Measurements from ENCODE around the gene TAS2R16.

The TAS2R16 gene

GRCh38 chr7:122995600-122995999 lies at the start of gene TAS2R16:
TAS2R16 (minus strand) TSS chr7:122995700; CDS start chr7:122995634, 66 bp downstream.
- no peak for DNase-seq

GRCh38 chr7:123043642-123044041 lies 48.1 kb upstream of the TAS2R16 start:
- DNase-seq, result no peak

- DNase-seq, result no peak
Observed at GRCh38 chr7:123041101-123041500, 45.6 kb upstream of the TAS2R16 start.

GRCh38 chr7:123039269-123039668 lies 43.8 kb upstream of the TAS2R16 start:
- DNase-seq, result no peak

GRCh38 chr7:123034106-123034505 lies 38.6 kb upstream of the TAS2R16 start:
- DNase-seq, result no peak

GRCh38 chr7:123030631-123031030 lies 35.1 kb upstream of the TAS2R16 start:
- no peak for DNase-seq

GRCh38 chr7:123028339-123028738 lies 32.8 kb upstream of the TAS2R16 start:
- no peak for DNase-seq

- DNase-seq, result no peak
Observed at GRCh38 chr7:123026251-123026650, 30.8 kb upstream of the TAS2R16 start.

- no peak for DNase-seq
Observed at GRCh38 chr7:123024989-123025758, 29.7 kb upstream of the TAS2R16 start.

- no peak for DNase-seq
Observed at GRCh38 chr7:123023126-123023525, 27.6 kb upstream of the TAS2R16 start.

GRCh38 chr7:123022576-123022975 lies 27.1 kb upstream of the TAS2R16 start:
- no peak for DNase-seq

- DNase-seq, result no peak
Observed at GRCh38 chr7:123012435-123012834, 16.9 kb upstream of the TAS2R16 start.

- no peak for DNase-seq
Observed at GRCh38 chr7:123011766-123012369, 16.4 kb upstream of the TAS2R16 start.

- DNase-seq, result no peak
Observed at GRCh38 chr7:123004931-123005330, 9.4 kb upstream of the TAS2R16 start.

GRCh38 chr7:123003539-123004126 lies 8.1 kb upstream of the TAS2R16 start:
- no peak for DNase-seq

GRCh38 chr7:122989577-122989976 lies 5.9 kb downstream of the TAS2R16 start:
- DNase-seq, result no peak

- no peak for DNase-seq
Observed at GRCh38 chr7:122989041-122989440, 6.5 kb downstream of the TAS2R16 start.

GRCh38 chr7:122988333-122988732 lies 7.2 kb downstream of the TAS2R16 start:
- DNase-seq, result no peak

GRCh38 chr7:122987463-122987862 lies 8.0 kb downstream of the TAS2R16 start:
- no peak for DNase-seq

GRCh38 chr7:122984021-122984420 lies 11.5 kb downstream of the TAS2R16 start:
- DNase-seq, result no peak

- no peak for DNase-seq
Observed at GRCh38 chr7:122983261-122983660, 12.2 kb downstream of the TAS2R16 start.

- DNase-seq, result no peak
Observed at GRCh38 chr7:122975341-122975740, 20.2 kb downstream of the TAS2R16 start.

- no peak for DNase-seq
Observed at GRCh38 chr7:122974229-122974628, 21.3 kb downstream of the TAS2R16 start.

- DNase-seq, result no peak
Observed at GRCh38 chr7:122972056-122972455, 23.4 kb downstream of the TAS2R16 start.

All from activated CD4-positive, alpha-beta T cell treated with anti-CD3 and anti-CD28 coated beads, Interleukin-10, Interleukin-2, amounts not matched to agents 100 ng/mL and 50 ng/mL, durations not matched to agents 16 hours and 8 hours (primary cell).